ENCODE measurements around the gene COG5. TPM values are rescaled to one million over a fixed set of nuclear protein-coding genes. Genes with fewer than 3 reads are reported as not detected.

Gene COG5
- total and polyA plus RNA-seq, 2 donors from 2014 or later, result 8.6 to 45.7 TPM

DNA sequence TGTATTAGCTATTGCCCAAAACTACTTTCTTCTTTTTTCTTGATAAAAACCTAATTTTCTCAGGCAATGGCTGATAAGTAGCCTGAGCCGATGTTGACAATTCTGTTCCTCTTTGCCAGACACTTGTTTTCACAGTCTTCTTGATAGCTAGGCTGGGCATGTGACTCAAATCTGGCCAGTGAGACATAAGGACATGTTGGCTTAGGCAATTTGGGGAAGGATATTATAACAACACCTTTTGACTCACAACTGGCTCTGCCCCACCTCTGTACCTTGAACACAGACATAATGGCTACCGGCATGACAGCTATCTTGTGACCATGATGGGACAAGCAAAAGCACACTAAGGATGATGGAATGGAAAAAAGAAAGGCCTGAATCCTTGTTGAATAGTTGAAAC, 166.7 kb downstream of the COG5 start:
- Histone ChIP-seq H3K4me1 (ENCODE audit: control insufficient read depth in 2 of 3, insufficient read depth in 2 of 3, low read depth in 1 of 3, low read length in 3 of 3) (no peaks in the 10 kb centered on the region), H3K9ac (ENCODE audit: low read length in 3 of 3) (no peak overlapping the region), H3K36me3 (ENCODE audit: control insufficient read depth in 2 of 3, insufficient read depth in 3 of 3, low read length in 3 of 3) (no peaks in the 10 kb centered on the region), H3K27ac (ENCODE audit: low read depth in 2 of 2, low read length in 2 of 2) (no peak overlapping the region), H3K4me3 (ENCODE audit: low read length in 3 of 3) (no peak overlapping the region), H3K27me3 (ENCODE audit: control insufficient read depth, insufficient read depth, low read length) (no peaks in the 10 kb centered on the region), H3K9me3 (ENCODE audit: control insufficient read depth in 2 of 3, insufficient read depth in 1 of 3, low read length in 3 of 3) (no peaks in the 10 kb centered on the region)
- DNase-seq (no peak), FAIRE-seq (no peak)
- TF ChIP-seq, protein P1, sequence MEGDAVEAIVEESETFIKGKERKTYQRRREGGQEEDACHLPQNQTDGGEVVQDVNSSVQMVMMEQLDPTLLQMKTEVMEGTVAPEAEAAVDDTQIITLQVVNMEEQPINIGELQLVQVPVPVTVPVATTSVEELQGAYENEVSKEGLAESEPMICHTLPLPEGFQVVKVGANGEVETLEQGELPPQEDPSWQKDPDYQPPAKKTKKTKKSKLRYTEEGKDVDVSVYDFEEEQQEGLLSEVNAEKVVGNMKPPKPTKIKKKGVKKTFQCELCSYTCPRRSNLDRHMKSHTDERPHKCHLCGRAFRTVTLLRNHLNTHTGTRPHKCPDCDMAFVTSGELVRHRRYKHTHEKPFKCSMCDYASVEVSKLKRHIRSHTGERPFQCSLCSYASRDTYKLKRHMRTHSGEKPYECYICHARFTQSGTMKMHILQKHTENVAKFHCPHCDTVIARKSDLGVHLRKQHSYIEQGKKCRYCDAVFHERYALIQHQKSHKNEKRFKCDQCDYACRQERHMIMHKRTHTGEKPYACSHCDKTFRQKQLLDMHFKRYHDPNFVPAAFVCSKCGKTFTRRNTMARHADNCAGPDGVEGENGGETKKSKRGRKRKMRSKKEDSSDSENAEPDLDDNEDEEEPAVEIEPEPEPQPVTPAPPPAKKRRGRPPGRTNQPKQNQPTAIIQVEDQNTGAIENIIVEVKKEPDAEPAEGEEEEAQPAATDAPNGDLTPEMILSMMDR (IDR thresholded peaks at IDR 0.05; ENCODE audit: borderline replicate concordance, extremely low read depth, insufficient read depth), result no peak
- intact Hi-C loops (cut with DNase I), result no loop called here

DNA sequence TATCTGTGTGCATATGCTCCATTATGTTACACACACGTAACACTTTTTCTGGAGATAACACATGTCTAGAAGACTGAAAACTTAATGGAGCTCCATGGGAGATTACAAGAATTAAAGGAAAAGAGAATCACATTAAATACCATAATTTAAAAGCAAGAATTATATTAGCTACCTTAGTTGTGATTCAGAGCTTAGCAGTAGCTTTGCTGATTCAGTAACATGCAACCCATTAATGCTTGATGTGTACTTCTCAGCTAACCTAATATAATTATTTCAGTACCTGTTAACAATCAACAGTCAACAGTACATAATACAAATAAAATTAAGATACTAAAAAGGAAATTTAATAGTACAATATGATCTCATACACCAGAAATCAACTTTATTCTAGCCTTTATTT, 167.6 kb downstream of the COG5 start:
- no peak overlapping the region for H3K27ac ChIP-seq (ENCODE audit: low read depth in 2 of 2, low read length in 2 of 2)

DNA sequence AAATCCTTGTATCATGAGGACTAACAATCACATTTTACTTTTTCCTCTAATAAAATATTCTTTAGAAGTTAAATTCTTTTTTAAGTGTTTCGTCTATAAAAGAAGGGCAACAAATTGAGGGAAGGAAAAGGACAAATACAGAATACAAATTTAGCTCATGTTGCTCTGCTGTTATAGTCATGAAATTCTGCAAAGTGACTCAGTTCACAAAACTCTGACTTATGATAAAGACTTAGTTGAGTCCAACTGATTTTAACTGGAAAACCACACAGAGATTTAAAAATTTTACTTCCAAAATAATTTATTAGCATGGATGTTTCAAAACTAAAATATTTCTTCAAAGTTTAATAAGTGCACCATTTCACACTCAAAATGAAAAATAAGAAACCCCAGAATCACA, 168.9 kb downstream of the COG5 start:
- FAIRE-seq, result no peak
- Histone ChIP-seq H3K36me3 (ENCODE audit: control insufficient read depth in 2 of 3, insufficient read depth in 3 of 3, low read length in 3 of 3) (no peaks in the 10 kb centered on the region), H3K9me3 (ENCODE audit: control insufficient read depth in 2 of 3, insufficient read depth in 1 of 3, low read length in 3 of 3) (no peaks in the 10 kb centered on the region), H3K27me3 (ENCODE audit: control insufficient read depth, insufficient read depth, low read length) (no peaks in the 10 kb centered on the region), H3K4me3 (ENCODE audit: low read length in 3 of 3) (no peak overlapping the region), H3K27ac (ENCODE audit: low read depth in 2 of 2, low read length in 2 of 2) (no peak overlapping the region), H3K9ac (ENCODE audit: low read length in 3 of 3) (no peak overlapping the region), H3K4me1 (ENCODE audit: control insufficient read depth in 2 of 3, insufficient read depth in 2 of 3, low read depth in 1 of 3, low read length in 3 of 3) (no peaks in the 10 kb centered on the region)
- no peak for DNase-seq
- TF ChIP-seq, protein P1 (IDR thresholded peaks at IDR 0.05; ENCODE audit: borderline replicate concordance, extremely low read depth, insufficient read depth), result no peak
- intact Hi-C loops (cut with DNase I), result no loop called here

More for the DNA sequence above, 167.6 kb downstream of the COG5 start:
- no peaks in the 10 kb centered on the region for H3K27me3 ChIP-seq (ENCODE audit: control insufficient read depth, insufficient read depth, low read length)
- TF ChIP-seq, protein P1 (IDR thresholded peaks at IDR 0.05; ENCODE audit: borderline replicate concordance, extremely low read depth, insufficient read depth), result no peak
- no peak overlapping the region for H3K9ac ChIP-seq (ENCODE audit: low read length in 3 of 3)
- no peak for FAIRE-seq
- H3K4me3 ChIP-seq (ENCODE audit: low read length in 3 of 3), result no peak overlapping the region
- no peaks in the 10 kb centered on the region for H3K9me3 ChIP-seq (ENCODE audit: control insufficient read depth in 2 of 3, insufficient read depth in 1 of 3, low read length in 3 of 3)
- no peaks in the 10 kb centered on the region for H3K36me3 ChIP-seq (ENCODE audit: control insufficient read depth in 2 of 3, insufficient read depth in 3 of 3, low read length in 3 of 3)
- H3K4me1 ChIP-seq (ENCODE audit: control insufficient read depth in 2 of 3, insufficient read depth in 2 of 3, low read depth in 1 of 3, low read length in 3 of 3), result no peaks in the 10 kb centered on the region
- intact Hi-C loops (cut with DNase I), result no loop called here
- no peak for DNase-seq

DNA sequence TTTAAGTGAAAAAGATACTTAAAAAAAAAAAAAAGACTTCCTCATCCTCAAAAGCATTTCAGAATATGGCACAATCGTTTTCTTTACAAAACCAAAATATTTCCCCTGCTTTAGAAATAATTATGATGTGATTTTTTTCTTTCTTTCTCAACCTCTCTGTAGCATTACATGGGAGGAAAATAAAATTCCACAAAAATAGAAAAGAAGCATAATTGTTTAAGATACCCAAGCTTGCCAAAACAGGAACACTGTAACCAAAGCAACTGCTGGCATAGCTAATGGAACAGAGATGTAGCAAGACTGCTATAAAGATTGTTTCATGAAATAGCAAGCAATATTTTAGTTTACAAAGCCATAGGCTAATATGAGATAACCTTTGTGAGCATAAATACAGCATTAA, 169.4 kb downstream of the COG5 start:
- H3K9me3 ChIP-seq (ENCODE audit: control insufficient read depth in 2 of 3, insufficient read depth in 1 of 3, low read length in 3 of 3), result no peaks in the 10 kb centered on the region
- H3K36me3 ChIP-seq (ENCODE audit: control insufficient read depth in 2 of 3, insufficient read depth in 3 of 3, low read length in 3 of 3), result no peaks in the 10 kb centered on the region
- H3K9ac ChIP-seq (ENCODE audit: low read length in 3 of 3), result no peak overlapping the region
- no peaks in the 10 kb centered on the region for H3K27me3 ChIP-seq (ENCODE audit: control insufficient read depth, insufficient read depth, low read length)
- H3K27ac ChIP-seq (ENCODE audit: low read depth in 2 of 2, low read length in 2 of 2), result no peak overlapping the region
- TF ChIP-seq, protein P1 (IDR thresholded peaks at IDR 0.05; ENCODE audit: borderline replicate concordance, extremely low read depth, insufficient read depth), result no peak
- no peak for FAIRE-seq
- H3K4me3 ChIP-seq (ENCODE audit: low read length in 3 of 3), result no peak overlapping the region
- DNase-seq, result no peak
- H3K4me1 ChIP-seq (ENCODE audit: control insufficient read depth in 2 of 3, insufficient read depth in 2 of 3, low read depth in 1 of 3, low read length in 3 of 3), result no peaks in the 10 kb centered on the region
- intact Hi-C loops (cut with DNase I), result no loop called here

Data from kidney (tissue), 14 donors.